HG03520 (cell line): ENCODE results near the gene PI3.

Experiments
- ATAC-seq: cut with Tn5 transposase; IDR thresholded peaks from one replicate; pipeline ENCODE4 v1.9.1; 2021; ENCODE audit warnings: mild to moderate bottlenecking, moderate library complexity; ENCODE audit not compliant: unreplicated experiment

Gene PI3

DNA sequence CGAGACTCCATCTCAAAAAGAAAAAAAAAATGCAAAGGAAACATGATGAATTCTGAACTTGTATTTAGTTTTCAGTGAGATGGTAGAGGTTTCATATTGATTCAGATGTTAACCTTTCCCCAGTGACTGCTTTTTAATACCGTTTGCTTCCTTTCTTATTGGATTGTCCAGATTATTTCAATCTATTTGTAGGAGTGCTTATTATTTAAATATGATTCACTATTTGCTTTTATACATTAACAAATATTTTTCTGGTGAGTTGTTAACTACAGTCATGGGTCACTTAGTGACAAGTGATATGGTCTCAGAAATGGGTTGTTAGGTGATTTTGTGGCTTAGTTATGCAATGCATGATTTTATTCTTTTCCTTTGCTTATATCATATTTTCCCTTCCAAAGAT, 8.4 kb downstream of the PI3 start:
- no peak for ATAC-seq

DNA sequence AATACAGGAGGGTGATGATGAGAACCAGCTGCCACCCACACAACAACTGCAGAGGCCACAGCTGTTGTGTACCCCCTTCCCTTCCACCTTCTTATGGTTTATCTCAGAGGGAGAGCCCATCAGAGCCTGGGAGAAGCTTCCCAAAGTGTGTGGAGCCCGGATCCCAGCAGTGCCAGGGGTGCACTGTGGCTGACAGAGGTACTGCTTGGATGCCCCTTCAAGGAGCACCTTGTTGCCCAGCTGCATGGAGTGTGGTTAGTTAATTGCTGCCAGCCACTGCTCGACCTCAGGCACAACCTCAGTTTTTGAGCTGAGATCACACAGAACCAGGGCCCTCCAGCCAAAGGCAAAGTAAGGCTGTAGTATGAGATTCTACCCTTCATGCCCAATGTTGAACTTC, 13.0 kb downstream of the PI3 start:
- no peak for ATAC-seq

DNA sequence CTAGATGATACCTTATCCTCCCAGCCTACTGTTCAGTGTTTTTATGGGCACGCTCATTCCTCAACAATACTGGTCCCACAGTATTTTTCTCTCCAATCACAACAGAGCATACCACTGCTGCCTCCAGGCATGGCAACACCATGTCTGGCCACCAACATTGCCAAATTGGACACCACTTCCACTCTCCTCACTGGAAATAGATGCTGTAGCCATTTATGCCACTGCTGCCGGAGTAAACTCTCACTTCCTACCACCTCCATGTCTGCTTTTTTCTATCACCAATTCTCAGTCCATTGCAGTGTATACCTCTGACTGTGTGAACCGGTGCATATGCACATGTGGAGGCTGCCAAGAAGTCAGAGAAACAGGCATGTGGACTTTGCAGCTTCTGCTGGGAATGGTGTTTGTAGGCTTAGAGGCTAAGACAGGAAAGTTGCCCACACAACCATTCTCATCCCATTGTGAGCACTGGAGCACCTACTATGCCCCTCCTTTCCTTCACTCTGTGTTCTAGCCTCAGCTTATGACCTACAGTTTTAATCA, 14.4 kb downstream of the PI3 start:
- no peak for ATAC-seq

DNA sequence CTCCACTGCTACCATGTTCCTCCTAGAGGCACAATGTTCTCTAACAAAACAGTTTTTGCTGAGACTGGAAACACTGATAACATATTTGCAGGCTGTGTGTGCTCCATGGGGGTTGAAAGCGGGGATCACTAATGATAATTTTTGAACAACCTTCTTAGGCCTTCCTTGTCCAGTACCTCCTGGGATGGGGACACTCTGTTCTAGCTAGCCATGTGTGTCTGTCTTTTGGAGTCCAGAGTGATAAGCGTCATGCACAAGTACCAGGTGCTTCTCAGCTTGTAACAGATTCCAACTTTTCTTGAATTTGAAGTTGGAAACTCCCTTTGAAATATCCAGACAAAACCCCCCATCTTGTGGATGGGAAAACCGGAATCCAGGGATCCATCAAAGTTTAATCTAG, 15.2 kb downstream of the PI3 start:
- ATAC-seq, result no peak

DNA sequence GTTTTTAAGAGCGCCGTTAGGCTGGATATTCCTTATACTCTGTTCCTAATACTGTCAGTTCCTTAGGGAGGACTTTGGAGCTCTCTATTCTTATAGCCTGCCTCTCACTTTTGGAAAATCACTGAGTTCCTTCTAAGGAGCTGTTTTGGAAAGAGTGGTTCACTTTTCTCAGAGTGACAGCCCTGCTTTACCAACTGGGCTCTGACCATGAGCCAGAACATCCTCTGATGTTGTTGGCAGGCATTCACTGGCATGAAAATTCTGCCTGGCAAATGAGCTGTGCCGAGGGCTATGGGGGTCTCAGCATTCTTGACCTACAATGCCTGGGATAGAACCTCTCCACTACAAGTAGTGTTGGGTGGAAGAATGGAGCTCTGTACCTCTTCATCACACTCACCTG, 17.2 kb downstream of the PI3 start:
- ATAC-seq, result no peak

DNA sequence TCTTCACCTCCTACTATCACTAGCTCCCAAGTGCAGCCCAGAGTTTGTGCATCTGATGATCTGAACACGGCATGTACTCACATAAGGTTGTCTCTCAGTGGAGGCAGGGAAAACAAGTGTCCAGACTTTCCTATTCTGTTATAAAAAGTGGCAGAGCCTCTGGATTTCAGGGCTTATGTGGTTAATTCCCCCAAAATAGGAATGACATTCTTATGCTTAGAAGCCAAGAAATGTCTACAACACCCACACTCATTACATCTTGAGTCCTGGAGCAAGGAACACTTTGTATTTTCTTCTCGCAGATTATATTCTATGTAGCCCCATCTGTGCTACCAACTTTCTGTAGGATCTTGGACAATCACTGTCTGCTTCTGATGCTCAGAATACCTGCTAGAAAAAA, 18.6 kb downstream of the PI3 start:
- ATAC-seq, result no peak

DNA sequence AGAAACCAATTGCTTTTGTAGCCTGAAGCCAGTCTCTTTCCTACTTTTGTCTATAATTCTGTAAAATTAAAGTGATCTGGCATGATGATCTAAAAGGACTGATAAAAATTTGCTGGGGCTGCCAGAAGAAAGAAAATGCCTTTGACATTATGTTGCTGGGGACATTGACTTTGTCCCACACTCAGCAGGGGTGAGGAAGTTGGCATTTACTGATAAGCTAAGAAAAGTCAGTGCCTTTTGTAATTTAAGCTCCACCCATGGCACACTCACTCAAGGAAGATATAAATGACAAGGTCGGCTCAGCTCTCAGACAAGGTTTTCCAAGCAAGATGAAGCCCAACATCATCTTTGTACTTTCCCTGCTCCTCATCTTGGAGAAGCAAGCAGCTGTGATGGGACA, 32.0 kb downstream of the PI3 start, which contains the start of gene SEMG1:
SEMG1 (plus strand) TSS at position 309 of the 400 bp plus-strand sequence; CDS start at position 330, 21 bp downstream.
- ATAC-seq, result no peak

DNA sequence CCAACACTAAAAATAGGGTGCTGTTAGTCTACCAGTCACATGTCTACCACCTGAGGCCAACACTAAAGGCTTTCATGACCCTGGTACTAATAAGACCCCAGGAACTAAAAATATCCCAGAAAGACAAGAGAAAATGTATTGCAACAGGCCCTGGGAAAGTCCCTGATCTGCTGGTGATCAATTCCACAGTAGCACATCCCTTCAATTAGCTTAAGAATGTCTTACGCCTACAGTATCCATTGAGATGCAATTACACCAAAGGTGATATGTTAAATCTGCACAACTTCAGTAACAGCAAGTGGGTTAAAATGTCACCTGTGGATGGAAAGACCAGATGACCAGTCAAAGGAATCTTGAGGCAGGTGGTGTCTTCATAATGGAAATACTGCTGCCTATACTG, 35.2 kb downstream of the PI3 start:
- no peak for ATAC-seq

DNA sequence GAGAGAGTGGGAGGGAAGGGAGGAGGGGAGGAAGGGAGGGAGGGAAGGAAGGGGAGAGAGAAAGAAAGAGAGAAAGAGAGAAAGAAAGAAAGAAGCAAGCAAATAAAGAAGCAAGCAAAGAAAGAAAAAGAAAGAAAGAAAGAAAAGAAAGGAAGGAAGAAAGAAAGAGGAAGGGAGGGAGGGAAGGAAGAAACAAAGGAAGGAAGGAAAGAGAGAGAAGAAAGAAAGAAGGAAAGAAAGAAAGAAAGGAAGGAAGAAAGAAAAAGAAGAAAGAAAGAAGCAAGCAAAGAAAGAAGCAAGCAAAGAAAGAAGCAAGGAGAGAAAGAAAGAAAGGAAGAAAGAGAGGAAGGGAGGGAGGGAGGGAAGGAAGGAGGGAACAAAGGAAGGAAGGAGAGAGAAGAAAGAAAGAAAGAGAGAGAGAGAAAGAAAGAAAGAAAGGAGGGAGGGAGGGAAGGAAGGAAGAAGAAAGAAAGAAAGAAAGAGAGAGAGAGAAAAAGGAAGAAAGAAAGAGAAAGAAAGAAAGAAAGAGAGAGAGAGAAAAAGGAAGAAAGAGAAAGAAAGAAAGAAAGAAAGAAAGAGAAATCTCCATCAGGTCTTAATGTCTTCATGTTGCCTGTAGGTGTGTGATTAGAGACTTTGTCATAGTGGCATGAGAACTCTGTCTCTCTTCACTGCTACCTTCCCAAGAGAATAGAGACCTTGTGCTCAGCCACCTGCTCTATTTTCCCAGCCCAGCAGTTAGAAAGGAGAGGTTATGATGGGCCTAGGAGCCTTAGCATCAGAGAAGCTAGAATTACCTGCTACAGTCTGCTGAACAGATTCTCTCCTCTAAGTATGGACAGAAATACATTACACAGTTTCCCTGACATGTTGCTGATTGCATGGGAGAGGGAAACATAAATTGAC, 37.1 kb downstream of the PI3 start:
- no peak for ATAC-seq

DNA sequence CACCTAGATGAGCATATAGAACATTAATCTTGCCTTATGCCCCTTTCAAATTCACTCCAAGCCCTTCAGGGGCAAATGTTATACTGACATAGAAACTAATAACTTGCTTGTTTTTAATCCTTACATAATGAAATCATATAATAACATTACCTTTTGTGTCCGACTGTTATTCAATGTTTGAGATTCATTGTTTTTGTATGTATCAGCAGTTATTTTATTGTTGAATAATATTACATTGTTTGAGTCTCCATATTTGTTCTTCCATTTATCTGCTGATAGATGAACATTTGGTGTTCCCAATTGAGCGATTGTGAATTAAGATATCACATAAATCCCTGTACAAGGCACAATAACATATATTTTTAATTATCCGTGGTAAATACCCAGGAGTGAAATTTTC, 38.1 kb downstream of the PI3 start:
- no peak for ATAC-seq

DNA sequence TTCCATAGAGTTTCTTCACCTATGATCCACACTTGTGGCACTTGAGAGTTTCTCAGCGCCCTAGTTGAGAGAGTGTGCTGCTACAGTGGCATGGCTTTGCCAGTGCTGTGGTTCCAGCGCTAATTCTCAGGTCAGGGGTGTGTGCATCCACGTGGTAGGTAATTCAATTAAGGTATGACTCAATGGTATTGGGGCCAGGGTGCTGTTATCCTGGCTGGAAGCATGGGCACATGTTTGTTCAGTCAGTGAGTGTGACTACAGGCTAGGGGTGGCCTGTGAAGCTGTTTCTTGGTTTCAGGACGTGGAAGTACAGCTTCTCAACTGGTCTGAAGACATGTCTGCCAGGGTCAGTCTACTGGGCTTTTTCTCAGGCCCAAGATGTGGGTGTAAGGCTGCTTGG, 43.4 kb downstream of the PI3 start:
- ATAC-seq, result no peak

DNA sequence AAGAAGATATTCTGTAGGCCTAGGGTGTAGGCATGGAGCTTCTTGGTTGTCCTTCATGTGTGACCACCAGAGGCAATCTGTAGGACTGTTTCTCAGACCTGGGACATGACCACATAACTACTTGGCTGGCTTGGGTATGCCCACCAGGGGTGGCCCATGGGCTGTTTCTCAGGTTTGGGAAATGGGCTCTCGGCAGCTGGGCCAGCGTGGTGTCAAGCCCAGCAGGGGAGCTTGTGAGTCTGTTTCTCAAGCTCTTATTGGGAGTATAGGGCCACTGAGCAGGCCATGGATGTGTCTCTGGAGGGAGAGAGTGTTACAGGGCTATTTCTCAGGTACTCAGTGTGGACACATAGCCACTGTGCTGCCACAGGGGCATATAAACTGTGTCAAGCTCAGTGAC, 43.9 kb downstream of the PI3 start:
- ATAC-seq, result no peak

DNA sequence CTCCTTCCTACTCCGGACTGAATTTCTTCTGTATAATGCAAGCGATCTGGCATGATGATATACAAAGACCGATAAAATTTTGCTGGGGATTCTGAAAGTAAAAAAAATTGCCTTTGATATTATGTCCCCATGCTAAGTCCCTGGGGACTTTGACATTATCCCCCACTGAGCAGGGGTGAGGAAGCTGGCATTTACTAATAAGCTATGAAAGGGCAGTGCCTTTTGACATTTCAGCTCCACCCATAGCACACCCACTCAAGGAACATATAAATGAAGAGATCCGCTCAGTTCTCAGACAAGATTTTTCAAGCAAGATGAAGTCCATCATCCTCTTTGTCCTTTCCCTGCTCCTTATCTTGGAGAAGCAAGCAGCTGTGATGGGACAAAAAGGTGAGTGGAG, 46.4 kb downstream of the PI3 start, which contains the start of gene SEMG2:
SEMG2 (plus strand) TSS at position 298 of the 400 bp plus-strand sequence; CDS start at position 315, 17 bp downstream.
- ATAC-seq, result no peak

DNA sequence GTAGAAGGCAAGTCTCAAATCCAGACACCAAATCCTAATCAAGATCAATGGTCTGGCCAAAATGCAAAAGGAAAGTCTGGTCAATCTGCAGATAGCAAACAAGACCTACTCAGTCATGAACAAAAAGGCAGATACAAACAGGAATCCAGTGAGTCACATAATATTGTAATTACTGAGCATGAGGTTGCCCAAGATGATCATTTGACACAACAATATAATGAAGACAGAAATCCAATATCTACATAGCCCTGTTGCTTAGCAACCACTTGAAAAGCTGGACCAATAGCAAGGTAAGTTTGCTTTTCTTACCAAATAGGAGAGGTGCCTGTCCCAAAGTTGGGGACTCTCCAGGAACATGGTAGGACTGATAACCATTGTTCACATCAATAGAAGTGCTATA, 48.4 kb downstream of the PI3 start:
- no peak for ATAC-seq
